GM13976 (cell line): ENCODE data around the gene FAM120AOS.

Experiments used
- DNase-seq: peaks from one replicate; pipeline ENCODE4 v3.0.0; 2012; ENCODE audit warnings: low spot score
- CTCF ChIP-seq: IDR thresholded peaks from 2 replicates; pipeline ENCODE4 v1.5.1; 2012; ENCODE audit warnings: borderline replicate concordance, mild to moderate bottlenecking; ENCODE audit not compliant: insufficient read depth; ENCODE audit errors: extremely low read depth, missing control alignments, control extremely low read depth
- in situ Hi-C: fragments of 300-500 bp; cut with MboI; formaldehyde crosslinking; loops from one replicate; pipeline ENCODE4 v1.12.0; 2022; ENCODE audit warnings: low sequenced_read_pairs, mixed read lengths, inconsistent platforms; ENCODE audit not compliant: unreplicated experiment

The FAM120AOS gene

GRCh38 chr9:93491593-93492232, 38.3 kb upstream of the FAM120AOS start:
- in situ Hi-C loops = no loop called here
- no peak for TF ChIP-seq CTCF
- no peak for DNase-seq

GRCh38 chr9:93488244-93488643, 34.9 kb upstream of the FAM120AOS start:
- DNase-seq = no peak
- TF ChIP-seq CTCF = no peak
- in situ Hi-C loops = no loop called here

- no peak for TF ChIP-seq CTCF
- DNase-seq = no peak
- in situ Hi-C loops = no loop called here
These were observed 32.9 kb upstream of the FAM120AOS start for GRCh38 chr9:93486268-93486667.

- in situ Hi-C loops = no loop called here
- no peak for DNase-seq
- no peak for TF ChIP-seq CTCF
These were observed 30.1 kb upstream of the FAM120AOS start for GRCh38 chr9:93483497-93483896.

GRCh38 chr9:93480728-93481324, 27.4 kb upstream of the FAM120AOS start:
- in situ Hi-C loops = no loop called here
- DNase-seq = no peak
- TF ChIP-seq CTCF = no peak

- DNase-seq = no peak
- no peak for TF ChIP-seq CTCF
- in situ Hi-C loops = no loop called here
These were observed 26.9 kb upstream of the FAM120AOS start for GRCh38 chr9:93480262-93480661.
